Thymus (tissue), 11 donors: ENCODE data around the gene ZNHIT1. TPM values are rescaled to one million over a fixed set of nuclear protein-coding genes. Genes with fewer than 3 reads are reported as not detected.

ENCODE experiments used
- DNase-seq, 9 donors: peaks; one replicate each; pipeline ENCODE4 v3.0.0-alpha.2; 2013; ENCODE audit warnings: low spot score in 9 of 9, low read depth in 6 of 9, missing footprints in 1 of 9
- H3K27ac ChIP-seq, 2 donors: one replicate each; pipeline ENCODE4 v1.5.1; 2013; ENCODE audit warnings: control low read depth in 1 of 2, low read depth in 1 of 2, low read length in 1 of 2, mild to moderate bottlenecking in 1 of 2, moderate library complexity in 1 of 2
- H3K27me3 ChIP-seq, 2 donors: one replicate each; pipeline ENCODE4 v1.5.1; 2013; ENCODE audit warnings: low read length in 1 of 2; ENCODE audit not compliant: control insufficient read depth in 2 of 2, insufficient read depth in 1 of 2
- H3K36me3 ChIP-seq, 2 donors: one replicate each; pipeline ENCODE4 v1.5.1; 2013; ENCODE audit warnings: low read length in 1 of 2, mild to moderate bottlenecking in 1 of 2, moderate library complexity in 1 of 2; ENCODE audit not compliant: control insufficient read depth in 2 of 2, insufficient read depth in 2 of 2
- H3K4me1 ChIP-seq, 2 donors: one replicate each; pipeline ENCODE4 v1.5.1; 2013; ENCODE audit warnings: low read length in 2 of 2; ENCODE audit not compliant: control insufficient read depth in 2 of 2, insufficient read depth in 2 of 2
- H3K4me3 ChIP-seq, 2 donors: one replicate each; pipeline ENCODE4 v1.5.1; 2013; ENCODE audit warnings: low read length in 2 of 2, control low read depth in 1 of 2, mild to moderate bottlenecking in 1 of 2
- H3K9me3 ChIP-seq, 2 donors: one replicate each; pipeline ENCODE4 v1.5.1; 2013; ENCODE audit warnings: low read length in 1 of 2, mild to moderate bottlenecking in 1 of 2; ENCODE audit not compliant: control insufficient read depth in 2 of 2, insufficient read depth in 1 of 2
- WGBS: extraction: QIAGEN DNeasy Blood & Tissue Kit; methylation state at CpG from one replicate; pipeline ENCODE4 v1.1.7; 2013; 5-methylcytosine and 5-hydroxymethylcytosine counted together
- polyA plus RNA-seq: library from polyadenylated mRNA; stranded (reverse); fragments of 200-250 nt; gene quantifications from one replicate; pipeline ENCODE4 v1.2.3, GENCODE V29; 2013
- total RNA-seq: library from RNA; stranded (reverse); fragments of 120-200 nt; gene quantifications from one replicate; pipeline ENCODE4 v1.2.4, GENCODE V29; 2013
- donor health status: healthy.

The ZNHIT1 gene
- total and polyA plus RNA-seq, 2 donors, result 68.3 to 103 TPM

DNA sequence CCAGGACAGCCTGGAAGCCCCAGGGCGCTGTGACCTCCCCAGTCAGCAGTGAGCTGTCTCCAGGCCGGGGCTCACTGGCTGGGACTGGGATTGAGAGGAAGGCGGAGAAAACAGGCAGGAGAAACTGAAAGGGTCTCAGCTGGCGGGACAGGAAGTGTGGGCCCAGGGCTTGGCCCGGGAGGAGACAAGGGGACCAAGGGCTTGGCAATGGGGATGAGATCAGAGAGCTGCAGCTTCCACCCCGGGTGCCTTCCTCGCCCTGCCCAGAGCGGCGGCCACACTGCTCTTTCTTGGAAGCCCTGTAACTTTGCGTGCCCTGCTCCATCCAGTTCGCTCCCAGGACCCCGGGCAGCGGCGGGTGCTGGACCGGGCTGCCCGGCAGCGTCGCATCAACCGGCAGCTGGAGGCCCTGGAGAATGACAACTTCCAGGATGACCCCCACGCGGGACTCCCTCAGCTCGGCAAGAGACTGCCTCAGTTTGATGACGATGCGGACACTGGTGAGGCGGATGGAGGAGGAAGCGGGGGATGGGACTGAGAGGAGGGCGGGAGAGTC, 4.4 kb downstream of the ZNHIT1 start:
- 97% methylated on average over 27 of the region's 27 CpGs for WGBS

DNA sequence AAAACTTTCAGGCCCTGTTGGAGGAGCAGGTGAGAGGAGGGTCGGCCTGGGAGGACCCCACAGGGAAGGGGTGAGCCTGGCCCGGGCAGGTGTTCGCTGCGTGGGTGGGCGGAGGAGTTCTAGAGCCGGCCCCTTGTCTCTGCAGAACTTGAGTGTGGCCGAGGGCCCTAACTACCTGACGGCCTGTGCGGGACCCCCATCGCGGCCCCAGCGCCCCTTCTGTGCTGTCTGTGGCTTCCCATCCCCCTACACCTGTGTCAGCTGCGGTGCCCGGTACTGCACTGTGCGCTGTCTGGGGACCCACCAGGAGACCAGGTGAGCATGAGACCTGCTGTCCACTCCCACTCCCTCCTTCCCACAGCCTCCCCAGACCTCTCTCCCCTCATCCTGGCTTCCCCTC, 5.6 kb downstream of the ZNHIT1 start:
- WGBS, result 99% methylated on average over 15 of the region's 15 CpGs
- DNase-seq, result no peak
- H3K36me3 ChIP-seq, result peaks cover 35 to 43% of the 10 kb centered on the region in 2 donors
- H3K27me3 ChIP-seq, result no peaks in the 10 kb centered on the region
- H3K9me3 ChIP-seq, result no peaks in the 10 kb centered on the region
- no peak overlapping the region for H3K4me3 ChIP-seq
- H3K27ac ChIP-seq, result no peak overlapping the region
- peaks cover 6 to 7% of the 10 kb centered on the region in 2 donors for H3K4me1 ChIP-seq

More for the DNA sequence above, 4.4 kb downstream of the ZNHIT1 start:
- Histone ChIP-seq H3K4me1 (peaks cover 7 to 10% of the 10 kb centered on the region in 2 donors), H3K4me3 (no peak overlapping the region), H3K27ac (no peak overlapping the region), H3K27me3 (no peaks in the 10 kb centered on the region), H3K36me3 (peaks cover 28 to 38% of the 10 kb centered on the region in 2 donors), H3K9me3 (no peaks in the 10 kb centered on the region)
- no peak for DNase-seq

- H3K4me3 ChIP-seq, result no peak overlapping the region
- no peaks in the 10 kb centered on the region for H3K9me3 ChIP-seq
- no peak for DNase-seq
- peaks cover 43 to 47% of the 10 kb centered on the region in 2 donors for H3K36me3 ChIP-seq
- H3K27me3 ChIP-seq, result no peaks in the 10 kb centered on the region
- no peaks in the 10 kb centered on the region for H3K4me1 ChIP-seq
- WGBS, result 97% methylated on average over 6 of the region's 6 CpGs
- H3K27ac ChIP-seq, result no peak overlapping the region
Measured at GRCh38 chr7:101225650-101226049, 7.7 kb downstream of the ZNHIT1 start.

GRCh38 chr7:101226721-101227120, 8.8 kb downstream of the ZNHIT1 start:
- no peaks in the 10 kb centered on the region for H3K4me1 ChIP-seq
- 97% methylated on average over 9 of the region's 9 CpGs for WGBS
- no peaks in the 10 kb centered on the region for H3K9me3 ChIP-seq
- H3K4me3 ChIP-seq, result no peak overlapping the region
- peaks cover 41 to 53% of the 10 kb centered on the region in 2 donors for H3K36me3 ChIP-seq
- H3K27me3 ChIP-seq, result no peaks in the 10 kb centered on the region
- DNase-seq, result no peak
- no peak overlapping the region for H3K27ac ChIP-seq

DNA sequence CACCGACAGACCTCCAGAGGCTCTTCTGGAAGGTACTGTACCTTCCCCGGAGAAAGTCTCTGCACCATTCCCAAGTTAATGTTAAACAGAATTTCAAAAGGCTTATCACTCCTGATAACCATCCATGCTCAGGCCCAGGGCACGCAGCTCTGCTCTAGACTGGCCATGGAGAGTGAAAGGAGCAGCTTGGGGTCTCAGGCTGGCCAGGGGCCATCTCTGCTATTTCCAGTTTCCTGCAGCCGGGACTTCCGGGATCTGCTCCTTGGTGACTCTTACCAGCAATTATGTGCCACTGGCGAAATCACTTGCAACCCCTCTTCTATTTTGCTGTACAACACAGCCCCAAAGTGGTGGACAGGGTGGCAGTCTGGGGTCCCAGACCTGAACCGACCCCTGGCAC, 13.7 kb downstream of the ZNHIT1 start:
- DNase-seq, result no peak
- Histone ChIP-seq H3K36me3 (peaks cover 21 to 55% of the 10 kb centered on the region in 2 donors), H3K4me1 (no peaks in the 10 kb centered on the region), H3K27ac (no peak overlapping the region), H3K4me3 (no peak overlapping the region), H3K9me3 (no peaks in the 10 kb centered on the region), H3K27me3 (no peaks in the 10 kb centered on the region)
- WGBS, result 95% methylated on average over 7 of the region's 7 CpGs

GRCh38 chr7:101232141-101232850, 14.3 kb downstream of the ZNHIT1 start:
- no peaks in the 10 kb centered on the region for H3K9me3 ChIP-seq
- H3K27ac ChIP-seq, result peak overlapping the region in 1 of 2 donors; percentile 31
- peaks cover 22 to 61% of the 10 kb centered on the region in 2 donors for H3K36me3 ChIP-seq
- no peak for DNase-seq
- no peaks in the 10 kb centered on the region for H3K27me3 ChIP-seq
- H3K4me1 ChIP-seq, result peaks cover 0 to 5% of the 10 kb centered on the region in 2 donors
- 93% methylated on average over 52 of the region's 52 CpGs for WGBS
- no peak overlapping the region for H3K4me3 ChIP-seq

GRCh38 chr7:101233907-101234547, 16.1 kb downstream of the ZNHIT1 start:
- H3K27me3 ChIP-seq, result no peaks in the 10 kb centered on the region
- no peak overlapping the region for H3K4me3 ChIP-seq
- H3K36me3 ChIP-seq, result peaks cover 26 to 70% of the 10 kb centered on the region in 2 donors
- DNase-seq, result no peak
- H3K4me1 ChIP-seq, result peaks cover 0 to 22% of the 10 kb centered on the region in 2 donors
- no peak overlapping the region for H3K27ac ChIP-seq
- no peaks in the 10 kb centered on the region for H3K9me3 ChIP-seq
- WGBS, result 97% methylated on average over 21 of the region's 21 CpGs

DNA sequence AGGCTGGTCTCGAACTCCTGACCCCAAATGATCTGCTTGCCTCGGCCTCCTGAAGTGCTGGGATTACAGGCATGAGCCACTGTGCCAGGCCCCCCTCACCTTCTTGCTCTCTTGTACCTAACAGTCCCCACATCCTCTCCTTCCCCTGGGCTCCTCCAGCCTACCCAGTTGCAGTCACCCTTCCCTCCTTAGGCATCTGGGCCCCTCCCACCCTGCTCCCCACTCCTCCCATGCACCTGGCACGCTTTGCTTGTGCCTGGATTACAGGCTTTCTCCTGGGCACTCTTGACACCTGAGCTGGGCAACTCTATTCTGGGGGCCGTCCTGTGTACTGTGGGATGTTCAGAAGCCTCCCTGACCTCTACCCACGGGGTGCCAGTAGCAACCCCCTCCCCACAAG, 16.7 kb downstream of the ZNHIT1 start:
- WGBS, result 93% methylated on average over 5 of the region's 5 CpGs
- H3K4me1 ChIP-seq, result peaks cover 0 to 28% of the 10 kb centered on the region in 2 donors

DNA sequence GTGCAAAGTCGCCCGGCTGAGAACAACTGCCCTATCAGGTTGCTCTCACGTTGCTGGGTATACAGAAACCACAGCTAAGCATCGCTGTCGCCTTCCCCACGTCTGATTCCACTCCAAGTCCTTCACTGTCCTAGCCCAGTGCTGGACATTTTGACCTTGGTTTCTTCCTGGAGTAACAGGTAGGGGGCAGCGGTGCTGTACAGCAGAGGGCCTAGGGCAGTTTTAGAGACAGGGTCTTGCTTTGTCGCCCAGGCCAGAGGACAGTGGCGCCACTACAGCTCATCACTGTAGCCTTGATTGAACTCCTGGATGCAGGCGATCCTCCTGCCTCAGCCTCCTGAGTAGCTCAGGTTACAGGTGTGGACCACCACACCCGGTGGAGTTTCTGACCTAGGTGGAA, 17.1 kb downstream of the ZNHIT1 start:
- Histone ChIP-seq H3K4me1 (peaks cover 0 to 31% of the 10 kb centered on the region in 2 donors), H3K9me3 (no peaks in the 10 kb centered on the region), H3K27ac (no peak overlapping the region), H3K4me3 (no peak overlapping the region), H3K27me3 (no peaks in the 10 kb centered on the region), H3K36me3 (peaks cover 36 to 74% of the 10 kb centered on the region in 2 donors)
- WGBS, result 89% methylated on average over 11 of the region's 11 CpGs
- no peak for DNase-seq

More for the DNA sequence above, 16.7 kb downstream of the ZNHIT1 start:
- no peak overlapping the region for H3K27ac ChIP-seq
- no peak for DNase-seq
- H3K27me3 ChIP-seq, result no peaks in the 10 kb centered on the region
- peaks cover 31 to 74% of the 10 kb centered on the region in 2 donors for H3K36me3 ChIP-seq
- no peaks in the 10 kb centered on the region for H3K9me3 ChIP-seq
- H3K4me3 ChIP-seq, result no peak overlapping the region
